HG03060 (cell line): ENCODE measurements around the gene LILRA5.
"Not testable (repeated sequence)": the region's sequence is repeated elsewhere in the genome, so short reads cannot be mapped to it uniquely, and the experiment has no call there.

Source experiments
- ATAC-seq: cut with Tn5 transposase; IDR thresholded peaks from one replicate; pipeline ENCODE4 v1.9.1; 2021; ENCODE audit warnings: low read depth, moderate number of reproducible peaks; ENCODE audit not compliant: unreplicated experiment

LILRA5 gene

DNA sequence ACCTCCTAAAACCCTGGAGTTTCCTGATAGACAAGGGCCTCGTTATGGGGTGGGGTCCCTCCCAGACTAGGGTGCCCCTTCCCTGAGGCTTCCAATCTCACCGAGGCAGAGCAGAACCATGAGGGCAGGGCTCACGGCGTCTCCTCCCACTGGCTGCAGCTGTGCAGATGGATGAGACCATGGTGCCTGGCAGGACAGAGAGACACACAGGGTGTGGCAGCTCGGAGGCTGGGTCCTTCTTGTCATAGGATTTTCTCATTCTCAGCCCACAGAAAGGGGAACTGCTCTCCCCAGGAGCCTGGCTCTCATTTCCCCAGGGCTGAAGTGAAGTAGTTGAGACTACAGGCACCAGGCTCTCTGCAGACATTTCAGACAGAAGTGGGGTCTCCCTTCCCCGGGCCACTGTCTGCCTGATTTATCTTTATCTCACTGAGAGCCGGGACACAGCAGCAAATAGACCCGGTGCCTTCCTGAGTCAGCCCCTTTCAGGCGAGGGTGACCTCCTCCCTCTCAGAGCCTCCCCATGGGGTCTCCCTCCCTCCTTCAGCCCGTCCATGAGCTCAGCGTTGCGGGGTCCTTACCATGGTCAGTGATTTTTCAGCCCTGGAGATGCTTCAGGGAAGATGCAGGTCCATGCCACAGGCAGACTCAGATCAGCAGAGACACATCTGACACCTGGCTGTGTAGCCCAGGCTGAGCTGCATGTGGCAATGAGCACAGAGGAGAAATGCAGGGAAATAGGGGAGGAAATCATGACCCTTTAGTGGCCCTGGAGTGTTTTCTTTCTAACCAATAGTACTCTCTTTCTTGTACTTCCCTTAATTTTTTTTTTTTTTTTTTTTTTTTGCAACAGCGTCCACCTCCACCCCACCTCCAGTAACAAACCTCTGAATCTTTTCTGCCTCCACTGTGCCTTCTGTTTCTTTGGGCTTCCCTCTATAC is at the start of gene LILRA5:
Gene LILRA5, minus strand, starts transcription at position 731 of the 942 bp plus-strand sequence. Its CDS starts 147 bp downstream, at position 584.
- no peak for ATAC-seq

- ATAC-seq = not testable (repeated sequence)
Observed at GRCh38 chr19:54361680-54362422, 48.9 kb upstream of the LILRA5 start.

DNA sequence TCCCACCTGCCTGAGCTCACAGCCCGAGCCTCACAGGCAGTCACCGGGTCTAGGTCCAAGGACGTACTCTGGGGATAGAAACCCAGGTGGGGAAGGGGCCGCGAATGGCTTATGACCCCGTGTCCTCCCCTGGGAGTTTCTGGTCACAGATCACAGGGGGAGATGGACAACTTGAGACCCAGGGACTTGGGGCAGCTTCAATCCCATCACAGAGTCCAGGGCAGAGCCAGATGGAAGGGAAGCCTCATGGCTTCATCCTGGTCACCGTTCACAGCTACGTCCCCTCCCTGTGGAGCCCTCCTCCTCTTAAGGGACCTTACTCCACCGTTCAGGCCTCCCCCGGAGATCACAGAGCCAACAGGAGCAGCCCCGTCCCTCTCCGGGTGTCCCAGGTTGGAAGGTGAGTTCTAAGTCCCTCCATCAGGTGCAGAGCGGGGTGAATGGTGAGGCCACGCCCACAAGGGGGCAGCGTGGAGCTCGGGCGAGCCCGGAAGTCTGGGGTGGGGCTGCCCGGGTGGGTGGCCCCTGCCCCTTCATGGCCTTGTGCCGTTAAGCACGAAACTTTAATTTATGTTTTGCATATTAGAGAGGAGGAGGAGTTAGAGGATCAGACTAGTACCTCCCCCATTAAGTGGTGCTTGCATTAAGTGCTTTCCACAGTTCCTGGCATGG is 46.3 kb upstream of the LILRA5 start:
- ATAC-seq = not testable (repeated sequence)

DNA sequence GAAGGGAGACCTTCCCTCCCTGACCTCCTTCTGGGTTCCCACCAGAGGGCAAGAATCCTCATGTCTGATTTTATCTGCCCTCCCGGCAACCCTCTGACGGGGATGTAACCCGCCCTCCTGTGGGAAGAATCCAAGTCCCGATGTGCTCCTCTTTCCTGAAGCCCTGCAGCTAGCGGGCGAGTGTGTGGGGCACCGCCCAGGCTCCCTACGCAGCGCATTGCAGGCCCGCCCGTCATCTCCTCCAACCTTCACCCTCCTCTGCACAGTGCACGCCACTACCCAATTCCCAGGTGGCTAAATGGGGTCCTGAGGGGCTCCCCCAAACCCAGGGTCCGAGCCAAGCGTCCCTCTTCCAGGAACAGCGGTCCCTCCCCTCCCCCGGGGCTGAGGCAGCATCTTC is 44.4 kb upstream of the LILRA5 start:
- ATAC-seq = no peak

- ATAC-seq = no peak
Observed at GRCh38 chr19:54356444-54357056, 43.6 kb upstream of the LILRA5 start.

GRCh38 chr19:54355675-54356074 is 42.7 kb upstream of the LILRA5 start:
- ATAC-seq = no peak

DNA sequence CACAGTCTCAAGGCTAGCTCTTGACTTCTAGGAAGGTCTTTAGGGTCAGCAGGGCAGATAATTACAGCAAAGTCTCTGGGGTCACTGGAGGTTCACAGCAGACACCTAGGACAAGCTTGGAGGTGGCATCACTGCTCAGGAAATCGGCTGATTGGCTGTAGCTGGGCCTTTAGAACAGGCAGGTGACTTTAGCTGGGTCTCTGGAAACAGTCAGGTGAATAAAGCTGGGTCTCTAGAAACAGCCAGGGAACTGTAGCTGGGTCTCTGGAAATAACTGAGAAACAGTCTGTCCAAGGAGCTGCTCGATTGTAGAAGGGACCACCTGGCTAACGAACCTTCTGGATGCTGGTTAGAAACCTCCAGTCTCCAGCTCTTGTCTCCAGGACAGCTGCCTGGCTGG is 41.8 kb upstream of the LILRA5 start:
- ATAC-seq = no peak

GRCh38 chr19:54352546-54352945 is 39.6 kb upstream of the LILRA5 start:
- no peak for ATAC-seq

GRCh38 chr19:54352041-54352440 is 39.1 kb upstream of the LILRA5 start:
- ATAC-seq = no peak

DNA sequence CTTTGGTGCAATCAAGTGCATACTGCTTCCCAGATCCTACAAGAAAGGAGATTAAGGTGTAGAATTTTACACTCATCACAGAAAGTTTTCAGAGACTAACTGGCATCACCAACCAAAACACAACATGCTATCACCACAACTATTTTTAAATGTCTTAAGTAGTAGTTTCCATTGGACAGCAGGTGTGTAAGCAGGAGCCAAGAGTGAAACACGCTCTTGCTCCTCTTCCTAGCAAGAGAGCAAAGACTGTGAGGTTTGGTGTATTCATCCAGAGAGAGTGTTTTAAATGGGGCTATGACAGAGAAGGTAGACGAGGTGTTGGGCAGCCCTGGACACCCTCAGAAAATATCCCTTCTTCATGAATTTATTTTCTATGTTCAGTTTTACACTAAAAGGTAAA is 38.5 kb upstream of the LILRA5 start:
- ATAC-seq = no peak

GRCh38 chr19:54345938-54346386 is 33.0 kb upstream of the LILRA5 start:
- ATAC-seq = no peak

DNA sequence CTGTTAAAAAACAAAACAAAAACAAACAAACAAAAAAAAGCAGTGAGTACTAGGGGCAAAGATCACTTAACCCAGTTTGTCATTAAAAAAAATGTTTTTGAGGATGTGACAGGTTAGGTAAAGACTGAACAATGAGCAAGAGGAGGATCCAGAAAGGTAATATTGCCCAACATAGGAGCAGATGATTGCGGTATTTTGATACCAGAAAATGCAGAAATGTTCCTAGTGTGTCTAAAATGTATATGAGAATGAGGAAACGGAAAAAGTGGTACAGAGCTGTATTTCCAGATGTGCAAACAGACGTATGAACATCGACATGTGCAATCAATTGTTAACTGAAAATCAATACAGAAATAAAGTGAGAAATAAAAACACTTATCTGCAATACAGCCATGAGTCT is 30.9 kb upstream of the LILRA5 start:
- ATAC-seq = no peak

DNA sequence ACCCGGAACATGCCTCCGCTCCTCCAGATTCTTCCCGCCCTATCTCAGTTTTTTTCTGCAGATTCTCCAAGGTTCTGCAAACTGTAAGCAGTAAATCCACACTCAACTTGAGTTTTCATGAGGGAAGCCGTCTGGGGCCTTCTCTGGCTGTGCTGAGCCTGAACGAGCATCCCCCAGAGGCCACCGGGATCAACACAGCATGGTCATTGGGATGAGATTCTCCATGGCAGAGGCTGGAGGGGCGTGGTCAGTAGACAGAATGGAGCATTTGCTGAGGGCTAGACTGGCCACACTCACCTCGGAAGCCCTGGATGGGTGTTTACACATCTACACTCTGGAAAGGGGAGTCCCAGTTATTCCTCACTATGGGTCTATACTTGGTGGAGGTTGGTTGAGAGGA is 28.3 kb upstream of the LILRA5 start:
- no peak for ATAC-seq

DNA sequence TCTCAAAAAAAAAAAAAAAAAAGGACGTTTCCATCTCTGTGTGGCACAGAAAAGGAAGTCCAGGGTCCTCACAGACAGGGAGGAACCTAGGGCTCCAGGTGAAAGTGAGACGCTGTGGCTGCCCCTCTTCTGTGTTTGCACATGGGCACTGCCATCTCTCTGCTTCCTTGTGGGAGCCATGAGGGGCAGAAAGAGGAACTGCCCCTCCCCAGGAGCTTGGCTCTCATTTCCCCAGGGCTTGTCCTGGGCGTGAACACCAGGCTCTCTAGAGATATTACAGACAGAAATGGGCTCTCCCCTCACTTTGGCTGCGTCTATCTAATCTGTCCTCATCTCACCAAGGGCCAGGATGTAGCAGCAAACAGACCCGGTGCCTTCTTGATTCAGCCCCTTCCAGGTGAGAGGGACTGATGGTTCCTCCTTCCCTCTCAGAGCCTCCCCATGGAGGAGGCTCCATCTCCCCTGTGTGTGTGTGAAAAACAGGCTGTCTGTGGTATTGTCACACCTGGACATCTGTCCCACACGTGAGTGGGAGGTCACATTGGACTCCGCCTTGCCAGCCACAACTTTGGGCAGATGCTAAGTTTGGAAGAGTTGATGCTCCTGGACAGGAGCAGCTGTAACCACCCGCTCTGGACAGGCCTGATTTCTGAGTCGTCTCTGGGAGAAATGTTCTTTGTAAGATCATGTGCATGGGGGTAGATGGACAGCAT is 26.8 kb upstream of the LILRA5 start:
- ATAC-seq = no peak

DNA sequence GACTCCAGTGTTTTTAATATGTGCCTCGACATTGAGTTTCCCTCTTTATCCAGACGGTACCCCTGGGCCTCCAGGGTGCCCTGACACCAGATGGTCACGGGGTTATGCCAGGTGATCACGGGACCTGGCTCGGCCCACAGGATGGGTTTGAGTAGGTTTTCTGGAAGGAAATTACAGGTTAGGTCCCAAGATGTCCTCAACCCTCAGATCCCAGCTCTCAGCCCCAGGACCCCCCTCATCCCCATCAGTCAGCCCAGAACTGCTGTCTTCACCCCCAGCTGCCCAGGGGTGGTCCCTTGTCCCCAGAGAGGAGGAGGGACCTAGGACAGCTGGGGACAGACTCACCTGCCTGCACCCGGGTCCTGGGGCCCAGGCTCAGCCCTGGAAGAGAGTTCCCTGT is 25.6 kb upstream of the LILRA5 start:
- no peak for ATAC-seq

DNA sequence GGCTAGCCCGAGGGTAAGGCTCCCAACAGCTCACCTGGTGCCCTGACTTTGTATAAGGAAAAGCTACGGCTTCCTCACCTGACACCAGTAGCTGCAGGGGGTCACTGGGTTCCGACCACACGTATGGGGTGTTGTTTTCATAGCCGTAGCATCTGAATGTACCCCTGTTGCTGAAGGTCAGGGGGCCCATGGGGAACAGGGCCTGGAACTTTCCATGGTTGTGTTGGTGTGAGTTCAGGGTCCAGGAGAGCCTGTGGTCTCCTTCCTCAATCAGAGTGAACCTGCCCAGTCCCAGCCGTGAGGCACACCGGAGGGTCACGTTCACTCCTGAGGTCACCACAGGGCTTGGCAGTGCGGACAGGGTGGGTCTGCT is 24.9 kb upstream of the LILRA5 start:
- no peak for ATAC-seq

DNA sequence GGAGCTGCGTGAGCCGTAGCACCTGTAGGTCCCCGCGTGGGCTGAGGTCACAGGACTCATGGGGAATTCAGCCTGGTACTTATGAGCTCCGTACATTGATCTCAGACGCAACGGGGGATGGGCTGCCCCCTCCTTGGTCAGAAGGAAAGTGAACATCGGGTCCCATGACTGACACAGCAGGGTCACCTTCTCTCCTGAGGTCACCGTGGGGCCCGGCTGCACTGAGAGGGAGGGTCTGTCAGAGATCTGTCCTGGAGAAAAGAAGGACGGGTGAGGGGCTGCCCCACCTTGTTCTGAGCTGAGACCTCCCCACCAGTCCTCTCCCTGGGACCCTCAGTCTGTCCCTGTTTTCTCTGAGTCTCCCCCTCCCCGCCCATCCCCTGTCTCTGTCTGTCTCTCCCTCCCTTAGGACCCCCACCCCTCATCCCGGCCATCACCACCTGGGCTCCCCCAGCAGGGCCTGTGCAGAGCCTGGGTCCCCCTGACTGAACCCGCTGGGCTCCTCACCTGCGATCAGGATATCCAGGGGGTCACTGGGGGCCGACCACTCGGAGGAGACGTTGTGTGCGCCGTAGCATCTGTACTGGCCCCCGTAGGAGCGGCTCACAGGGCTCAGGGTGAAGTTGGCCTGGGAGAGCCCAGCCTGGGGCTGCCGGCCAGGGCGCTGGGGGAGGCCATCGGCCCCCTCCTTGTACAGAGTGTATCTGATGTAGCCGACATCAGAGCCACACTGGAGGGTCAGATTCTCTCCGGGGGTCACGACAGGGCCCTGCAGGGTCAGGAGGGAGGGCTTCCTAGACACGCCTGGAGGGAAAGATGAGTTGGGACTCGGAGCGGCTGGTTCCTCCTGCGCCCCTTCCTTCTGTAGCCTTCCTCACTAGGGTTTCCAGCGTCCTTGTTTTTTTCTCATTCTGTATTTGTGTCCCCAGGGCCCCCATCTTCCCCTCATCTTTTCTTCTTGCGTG is 24.2 kb upstream of the LILRA5 start:
- ATAC-seq = no peak

- no peak for ATAC-seq
Observed at GRCh38 chr19:54335979-54336892, 23.3 kb upstream of the LILRA5 start.
